NB4 (cell line): ENCODE measurements around the gene DCLK1.

Experiments used
- DNase-seq: peaks from one replicate; pipeline ENCODE4 v3.0.0; 2010; ENCODE audit warnings: low read depth
- H3K4me3 ChIP-seq: one replicate; pipeline ENCODE4 v1.5.1; 2011; ENCODE audit warnings: mild to moderate bottlenecking, low read depth, low read length, moderate library complexity
- CTCF ChIP-seq: IDR thresholded peaks from one replicate; pipeline ENCODE4 v1.5.1; 2012; ENCODE audit warnings: low read depth, low read length
- MAX ChIP-seq: IDR thresholded peaks from 2 replicates; pipeline ENCODE4 v1.6.1; 2011; ENCODE audit warnings: low read depth, low read length
- MYC ChIP-seq: IDR thresholded peaks from 2 replicates; pipeline ENCODE4 v1.6.1; 2011; ENCODE audit warnings: low read depth, low read length
- POLR2A ChIP-seq: IDR thresholded peaks from 2 replicates; pipeline ENCODE4 v1.6.1; 2011; ENCODE audit warnings: mild to moderate bottlenecking; ENCODE audit not compliant: insufficient read length; ENCODE audit errors: extremely low read depth

The DCLK1 gene

GRCh38 chr13:35736876-35737275 lies 394.3 kb downstream of the DCLK1 start:
- no peak for DNase-seq
- no peak overlapping the region for H3K4me3 ChIP-seq
- TF ChIP-seq MYC = no peak
- TF ChIP-seq MAX = no peak
- no peak for TF ChIP-seq POLR2A
- no peak for TF ChIP-seq CTCF

- TF ChIP-seq CTCF = no peak
- no peak for TF ChIP-seq MAX
- DNase-seq = no peak
- no peak overlapping the region for H3K4me3 ChIP-seq
These were observed 397.4 kb downstream of the DCLK1 start for GRCh38 chr13:35733827-35734226.

- no peak for DNase-seq
- H3K4me3 ChIP-seq = no peak overlapping the region
- TF ChIP-seq POLR2A = no peak
- TF ChIP-seq CTCF = no peak
- TF ChIP-seq MAX = no peak
- no peak for TF ChIP-seq MYC
These were observed 398.6 kb downstream of the DCLK1 start for GRCh38 chr13:35732565-35732964.

GRCh38 chr13:35731471-35731870 lies 399.7 kb downstream of the DCLK1 start:
- TF ChIP-seq MYC (no peak), POLR2A (no peak), CTCF (no peak), MAX (no peak)
- DNase-seq = no peak
- no peak overlapping the region for H3K4me3 ChIP-seq

- TF ChIP-seq POLR2A = no peak
- TF ChIP-seq MAX = no peak
- no peak for TF ChIP-seq MYC
- TF ChIP-seq CTCF = no peak
- no peak for DNase-seq
- no peak overlapping the region for H3K4me3 ChIP-seq
These were observed 401.1 kb downstream of the DCLK1 start for GRCh38 chr13:35729926-35730627.

- H3K4me3 ChIP-seq = no peak overlapping the region
- TF ChIP-seq CTCF (no peak), MAX (no peak), POLR2A (no peak), MYC (no peak)
- DNase-seq = no peak
These were observed 403.3 kb downstream of the DCLK1 start for GRCh38 chr13:35727881-35728280.
